Stomach (tissue), 4 donors: Measurements from ENCODE around the gene SLFN13.

Source experiments
- CTCF ChIP-seq, 7 experiments: fragments of 450-650 bp in 4 of 7; fragments of 200-600 bp in 3 of 7; sonication (generic) in 3 of 7; IDR thresholded peaks; one replicate each; pipeline ENCODE4 v1.5.1; 2016 to 2019; ENCODE audit warnings: antibody characterized with exemption in 7 of 7, control low read depth in 2 of 7, mild to moderate bottlenecking in 1 of 7
- POLR2A ChIP-seq, 4 donors: fragments of 450-650 bp; IDR thresholded peaks; one replicate each; pipeline ENCODE4 v1.6.1; 2016; ENCODE audit warnings: antibody characterized with exemption in 4 of 4, control low read depth in 2 of 4, mild to moderate bottlenecking in 1 of 4, moderate library complexity in 1 of 4

- no peak for TF ChIP-seq CTCF (IDR thresholded peaks at IDR 0.05)
- TF ChIP-seq POLR2A (IDR thresholded peaks at IDR 0.05): no peak
These were observed 57.9 kb downstream of the SLFN13 start for GRCh38 chr17:35390663-35391062.
